ENCODE results near the gene IL2RA.

DNA sequence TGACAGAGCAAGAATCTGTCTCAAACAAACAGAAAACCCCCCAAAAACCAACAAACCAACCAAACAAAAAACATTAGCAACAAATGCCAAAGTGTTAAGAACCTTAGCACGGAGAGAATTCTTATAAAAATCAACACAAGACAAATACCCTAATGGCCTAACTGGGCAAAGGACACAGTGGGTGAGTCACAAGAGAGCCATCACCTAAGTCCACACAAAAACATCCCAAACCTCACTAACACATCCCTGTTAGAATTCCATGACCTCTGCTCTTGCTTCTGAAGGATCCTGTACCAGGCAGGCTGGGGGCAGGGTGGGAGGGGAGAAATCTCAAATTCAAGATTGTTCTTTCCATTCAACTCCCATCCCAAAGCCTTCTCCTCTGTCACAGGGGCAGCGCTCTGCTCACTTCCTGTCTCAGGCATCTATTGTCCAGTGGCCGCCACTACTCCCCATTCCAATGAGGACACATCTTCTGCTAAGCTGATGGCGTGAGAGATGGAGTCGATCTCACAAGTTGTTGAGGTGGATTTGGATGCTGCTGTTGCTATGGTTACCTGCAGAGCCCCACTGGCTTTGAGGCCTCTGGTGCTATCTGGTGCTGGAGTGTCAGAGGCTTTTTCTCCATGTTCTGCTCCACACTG is 94.0 kb downstream of the IL2RA start:
- TF ChIP-seq CTCF (IDR thresholded peaks at IDR 0.05; ENCODE audit: low read length), result no peak
- no peak for TF ChIP-seq EZH2 (IDR thresholded peaks at IDR 0.05; ENCODE audit: borderline replicate concordance, low read length)
